IMR-90 (cell line): Measurements from ENCODE around the gene TXK. TPM values are rescaled to one million over a fixed set of nuclear protein-coding genes. Genes with fewer than 3 reads are reported as not detected.

Experiments used
- ATAC-seq: fragments of 200-7000 bp; cut with Tn5 transposase; 2 replicates; pipeline ENCODE4 v1.9.1; 2020; ENCODE audit warnings: low read depth, mild to moderate bottlenecking, moderate library complexity
- BruUV-seq: library from RNA; stranded (reverse); fragments of 400-500 nt; replicated peaks from 2 replicates; lab custom pipeline; 2021; lab: Mats Ljungman, UMichigan
- CTCF ChIA-PET: fragments of 300-600 bp; formaldehyde crosslinking; extraction: SDS; loops from one replicate; lab custom pipeline; 2021; ENCODE audit warnings: antibody characterized with exemption; lab: Yijun Ruan, JAX
- POLR2A ChIA-PET: fragments of 300-600 bp; sonication (Branson Sonifier 250); formaldehyde crosslinking; loops from one replicate; lab custom pipeline; 2022; ENCODE audit warnings: antibody characterized with exemption; ENCODE audit not compliant: unreplicated experiment; lab: Charles Lee
- DNase-seq: peaks from one replicate; pipeline ENCODE4 v3.0.0; 2013
- H2AFZ ChIP-seq: replicated peaks from 2 replicates; pipeline ENCODE3; 2013; ENCODE audit warnings: low read length, mild to moderate bottlenecking; ENCODE audit not compliant: poor library complexity
- H2AK5ac ChIP-seq: 2 replicates; pipeline ENCODE4 v1.6.1; 2013; ENCODE audit warnings: low read depth, low read length, inconsistent platforms
- H2AK9ac ChIP-seq: replicated peaks from 2 replicates; pipeline ENCODE3; 2013; ENCODE audit warnings: mild to moderate bottlenecking, low read depth, low read length, moderate library complexity; ENCODE audit not compliant: poor library complexity
- H2BK120ac ChIP-seq: 2 replicates; pipeline ENCODE4 v1.6.1; 2013; ENCODE audit warnings: low read depth, low read length, inconsistent platforms
- H2BK15ac ChIP-seq: 3 replicates; pipeline ENCODE4 v1.6.1; 2013; ENCODE audit warnings: low read depth, low read length, inconsistent platforms
- H2BK20ac ChIP-seq: 2 replicates; pipeline ENCODE4 v1.6.1; 2013; ENCODE audit warnings: low read depth, mild to moderate bottlenecking, inconsistent platforms, low read length, moderate library complexity
- H2BK5ac ChIP-seq: 2 replicates; pipeline ENCODE4 v1.6.1; 2013; ENCODE audit warnings: mild to moderate bottlenecking, low read depth, low read length, inconsistent platforms; ENCODE audit not compliant: poor library complexity, severe bottlenecking
- H3K14ac ChIP-seq: replicated peaks from 2 replicates; pipeline ENCODE4 v1.6.1; 2013; ENCODE audit warnings: low read depth, low read length, inconsistent platforms
- H3K18ac ChIP-seq: 2 replicates; pipeline ENCODE4 v1.6.1; 2013; ENCODE audit warnings: low read depth, low read length, control low read depth
- H3K23ac ChIP-seq: 2 replicates; pipeline ENCODE4 v1.6.1; 2013; ENCODE audit warnings: low read depth, low read length, inconsistent platforms
- H3K27ac ChIP-seq: 2 replicates; pipeline ENCODE4 v1.5.1; 2013; ENCODE audit warnings: mild to moderate bottlenecking, control low read depth, low read length; ENCODE audit not compliant: insufficient read depth
- H3K27me3 ChIP-seq: 2 replicates; pipeline ENCODE4 v1.6.1; 2013; ENCODE audit warnings: low read length; ENCODE audit not compliant: control insufficient read depth, insufficient read depth
- H3K36me3 ChIP-seq: 2 replicates; pipeline ENCODE4 v1.6.1; 2013; ENCODE audit warnings: low read length, mixed read lengths; ENCODE audit not compliant: control insufficient read depth, insufficient read depth
- H3K4ac ChIP-seq: 2 replicates; pipeline ENCODE4 v1.6.1; 2013; ENCODE audit warnings: low read depth, low read length, inconsistent platforms
- H3K4me1 ChIP-seq: 2 replicates; pipeline ENCODE4 v1.6.1; 2013; ENCODE audit warnings: low read length, mixed read lengths; ENCODE audit not compliant: control insufficient read depth, insufficient read depth
- H3K4me2 ChIP-seq: 2 replicates; pipeline ENCODE4 v1.6.1; 2013; ENCODE audit warnings: low read depth, mild to moderate bottlenecking, control low read depth, low read length, moderate library complexity
- H3K4me3 ChIP-seq: 2 replicates; pipeline ENCODE4 v1.5.1; 2013; ENCODE audit warnings: low read depth, mild to moderate bottlenecking, control low read depth, low read length, moderate library complexity; ENCODE audit not compliant: insufficient read depth
- H3K56ac ChIP-seq: 2 replicates; pipeline ENCODE4 v1.6.1; 2013; ENCODE audit warnings: low read length, inconsistent platforms; ENCODE audit not compliant: insufficient read depth; ENCODE audit errors: extremely low read depth
- H3K79me1 ChIP-seq, 2 experiments: 2 replicates each; pipeline ENCODE4 v1.6.1; 2013; ENCODE audit warnings: low read length in 2 of 2, inconsistent platforms in 1 of 2, low read depth in 1 of 2
- H3K9ac ChIP-seq: 2 replicates; pipeline ENCODE4 v1.6.1; 2013; ENCODE audit warnings: low read depth, low read length, control low read depth
- H3K9me1 ChIP-seq: 2 replicates; pipeline ENCODE4 v1.6.1; 2013; ENCODE audit warnings: low read length, inconsistent platforms; ENCODE audit not compliant: insufficient read depth
- H3K9me3 ChIP-seq: 2 replicates; pipeline ENCODE4 v1.6.1; 2013; ENCODE audit warnings: low read length; ENCODE audit not compliant: control insufficient read depth, insufficient read depth
- H4K20me1 ChIP-seq: 2 replicates; pipeline ENCODE4 v1.6.1; 2013; ENCODE audit warnings: low read length, inconsistent platforms; ENCODE audit not compliant: insufficient read depth
- H4K5ac ChIP-seq: 2 replicates; pipeline ENCODE4 v1.6.1; 2013; ENCODE audit warnings: mild to moderate bottlenecking, low read depth, low read length, control low read depth
- H4K8ac ChIP-seq, 2 experiments: 2 replicates each; pipeline ENCODE4 v1.6.1; 2013; ENCODE audit warnings: low read depth in 2 of 2, low read length in 2 of 2, control low read depth in 1 of 2, inconsistent platforms in 1 of 2
- H4K91ac ChIP-seq: 2 replicates; pipeline ENCODE4 v1.6.1; 2013; ENCODE audit warnings: low read depth, low read length, inconsistent platforms; ENCODE audit not compliant: insufficient read depth
- BHLHE40 ChIP-seq: fragments of 150-350 bp; IDR thresholded peaks from 2 replicates; pipeline ENCODE4 v1.6.1; 2016; ENCODE audit warnings: mild to moderate bottlenecking, low read depth, low read length
- CEBPB ChIP-seq: IDR thresholded peaks from 2 replicates; pipeline ENCODE4 v1.6.1; 2012; ENCODE audit warnings: low read depth, low read length, improper control_type of control experiment
- CTCF ChIP-seq: conservative IDR thresholded peaks from 2 replicates; pipeline ENCODE4 v1.5.1; 2012; ENCODE audit warnings: mild to moderate bottlenecking, low read depth, low read length, improper control_type of control experiment
- MAZ ChIP-seq: IDR thresholded peaks from 2 replicates; pipeline ENCODE4 v1.6.1; 2012; ENCODE audit warnings: low read depth, mild to moderate bottlenecking, low read length, improper control_type of control experiment, moderate library complexity, borderline replicate concordance
- POLR2A ChIP-seq: IDR thresholded peaks from 2 replicates; pipeline ENCODE4 v1.6.1; 2012; ENCODE audit warnings: mild to moderate bottlenecking, low read depth, low read length
- RAD21 ChIP-seq: IDR thresholded peaks from 2 replicates; pipeline ENCODE4 v1.6.1; 2012; ENCODE audit warnings: low read length, improper control_type of control experiment
- RFX5 ChIP-seq: IDR thresholded peaks from 2 replicates; pipeline ENCODE4 v1.8.0; 2012; ENCODE audit warnings: low read depth, mild to moderate bottlenecking, low read length, moderate library complexity
- SMC3 ChIP-seq: fragments of 150-350 bp; IDR thresholded peaks from 2 replicates; pipeline ENCODE4 v1.6.1; 2016; ENCODE audit warnings: low read depth, mild to moderate bottlenecking, antibody characterized with exemption, low read length, moderate library complexity
- WGBS, 2 experiments: methylation state at CpG; one replicate each; pipeline versions ENCODE4 v1.1.5 to v1.1.7; 2013; ENCODE audit warnings: missing lambda C conversion rate in 2 of 2; ENCODE audit not compliant: insufficient read length in 1 of 2; ENCODE audit errors: extremely low coverage in 2 of 2; 5-methylcytosine and 5-hydroxymethylcytosine counted together
- dilution Hi-C: fragments of 300-500 bp; cut with HindIII; formaldehyde crosslinking; loops from one replicate; pipeline ENCODE4 v1.14.3; 2018; ENCODE audit warnings: low sequenced_read_pairs; ENCODE audit not compliant: unreplicated experiment
- in situ Hi-C: fragments of 300-500 bp; cut with MboI; formaldehyde crosslinking; loops from 3 replicates; pipeline ENCODE4 v1.14.3; 2019; ENCODE audit warnings: low sequenced_read_pairs, inconsistent platforms, mixed read lengths
- intact Hi-C: fragments of 100-400 bp; cut with micrococcal nuclease; formaldehyde crosslinking; loops from 2 replicates; pipeline ENCODE4 v1.10.0; 2022
- microRNA-seq, 2 experiments: library from miRNA; stranded (forward) in 1 of 2; unstranded in 1 of 2; fragments of 10-50 nt in 1 of 2; fragments of <30 nt in 1 of 2; gene quantifications in 1 of 2; microRNA quantifications in 1 of 2; one replicate each; pipeline versions ENCODE3 to v1.1.0; 2013 to 2020; ENCODE audit not compliant: insufficient read depth in 1 of 2, insufficient read length in 1 of 2, unreplicated experiment in 1 of 2
- polyA plus RNA-seq, 3 experiments: library from polyadenylated mRNA; depleted of rRNA; stranded (reverse); fragments of >200 nt; gene quantifications; 2 replicates each; pipeline ENCODE4 v1.2.3, GENCODE V29; 2012; ENCODE audit warnings: low replicate concordance in 1 of 3
- small RNA-seq, 5 experiments: library from RNA; depleted of rRNA; stranded (forward); fragments of <200 nt; gene quantifications; one replicate each; pipeline ENCODE3, GENCODE V24; 2012
- total RNA-seq: library from RNA; depleted of rRNA; stranded (reverse); fragments of >200 nt; gene quantifications from 2 replicates; pipeline ENCODE4 v1.2.3, GENCODE V29; 2012; rRNA removed

The TXK gene
- total and polyA plus RNA-seq, 2 of the 4 experiments (the other 2 are of a cell fraction) = not detected

DNA sequence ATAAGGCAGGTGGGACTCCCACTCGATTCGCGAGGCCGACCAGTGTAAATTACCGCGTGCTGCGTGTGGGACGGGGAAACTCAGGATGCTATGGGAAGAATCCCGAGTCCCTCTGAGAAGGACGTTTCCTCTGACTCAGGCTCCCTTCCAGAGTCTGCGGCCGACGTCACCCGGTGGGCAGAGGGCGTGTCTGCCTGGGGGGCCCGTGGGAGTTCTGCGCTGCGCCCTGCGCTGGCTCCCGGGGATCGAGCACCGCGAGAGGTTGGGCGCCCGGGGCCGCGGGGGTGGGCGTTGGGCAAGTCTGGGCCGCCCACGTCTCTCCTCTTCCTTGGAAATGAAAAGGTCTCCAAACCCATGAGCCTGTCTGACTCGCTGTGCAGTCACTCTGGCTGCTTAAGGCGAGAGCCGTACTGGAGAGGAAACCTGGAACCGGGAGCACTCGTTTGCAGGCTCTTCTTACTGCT is 116.9 kb downstream of the TXK start:
- no peak overlapping the region for H2BK15ac ChIP-seq
- ATAC-seq (peak; percentile 73), DNase-seq (peak; percentile 66)
- H3K18ac ChIP-seq = no peak overlapping the region
- no peak overlapping the region for H4K8ac ChIP-seq
- no peak overlapping the region for H3K9ac ChIP-seq
- no peaks in the 10 kb centered on the region for H3K36me3 ChIP-seq
- in situ Hi-C loops (no loop called here), intact Hi-C loops (loop anchor here (5.0 kb wide), 2 partner anchors 70 to 125 kb away; no protein-coding TSS in a partner anchor), dilution Hi-C loops (no loop called here)
- no peak overlapping the region for H4K91ac ChIP-seq
- H2AK9ac ChIP-seq = peak overlapping the region; percentile 55
- no peak overlapping the region for H4K5ac ChIP-seq
- ChIA-PET POLR2A (no interaction called here), CTCF (no interaction called here)
- WGBS, 2 experiments = 1% methylated on average over 28 of the region's 35 CpGs; no CpG with 5 or more reads in 1 of the 2 experiments
- TF ChIP-seq CEBPB = peak; percentile 36; the same call in 1 of the 2 replicates
- TF ChIP-seq CTCF = no peak
- no peak for TF ChIP-seq MAZ
- no peak for TF ChIP-seq RFX5
- TF ChIP-seq RAD21 = no peak
- no peak for TF ChIP-seq BHLHE40
- TF ChIP-seq SMC3 = no peak
- peak; percentile 64 for TF ChIP-seq POLR2A
- H3K9me1 ChIP-seq = no peaks in the 10 kb centered on the region; the same call in 1 of the 2 replicates
- peak overlapping the region; percentile 83 for H3K4me2 ChIP-seq
- no peaks in the 10 kb centered on the region for H3K79me1 ChIP-seq
- peaks cover 12% of the 10 kb centered on the region for H3K27me3 ChIP-seq
- no peak overlapping the region for H2AK5ac ChIP-seq
- H2BK5ac ChIP-seq = no peak overlapping the region
- no peak overlapping the region for H3K14ac ChIP-seq
- H3K9me3 ChIP-seq = no peaks in the 10 kb centered on the region
- no peak overlapping the region for H2BK20ac ChIP-seq
- no peaks in the 10 kb centered on the region for H4K20me1 ChIP-seq
- H3K23ac ChIP-seq = no peak overlapping the region
- H3K4ac ChIP-seq = no peak overlapping the region; the same call in 1 of the 2 replicates
- H3K4me3 ChIP-seq = peak overlapping the region; percentile 44
- H3K27ac ChIP-seq = no peak overlapping the region
- H3K56ac ChIP-seq = no peak overlapping the region
- H3K4me1 ChIP-seq = no peaks in the 10 kb centered on the region
- no TSS peak for BruUV-seq
- H2AFZ ChIP-seq = peak overlapping the region; percentile 96
- no peak overlapping the region for H2BK120ac ChIP-seq

Small RNA genes within 50 kb of the gene (microRNA-seq; reads per million reads assigned to microRNA genes)
- gene RF00019 (ENCODE audit: insufficient read depth, insufficient read length) (not detected), gene RF00026 (ENCODE audit: insufficient read depth, insufficient read length) (not detected), gene RNU6-838P (ENCODE audit: insufficient read depth, insufficient read length) (not detected)

Small RNA genes within 50 kb of the gene (small RNA-seq; reads per million reads assigned to genes)
- gene RF00019 (0 reads per million in 5 experiments), gene RF00026 (0 reads per million in 5 experiments), gene RNU6-838P (0 to 1.2 (median 0) reads per million in 5 experiments)

Other genes starting within 250 kb of the TXK start
- 21.9 and 23.1 TPM in 2 replicates for gene NFXL1, start 219.7 kb downstream of the TXK start, total RNA-seq
- 11.7 and 13.9 TPM in 2 replicates for gene NFXL1, start 219.7 kb downstream of the TXK start, polyA plus RNA-seq (2012; rRNA removed)
- not detected in 2 replicates for gene CNGA1, start 117.6 kb downstream of the TXK start, total RNA-seq
- gene CNGA1, start 117.6 kb downstream of the TXK start, polyA plus RNA-seq (2012; rRNA removed) = not detected in 2 replicates
- gene NIPAL1, start 117.5 kb downstream of the TXK start, total RNA-seq = 1.1 TPM in 2 replicates
- gene NIPAL1, start 117.5 kb downstream of the TXK start, polyA plus RNA-seq (2012; rRNA removed) = 0.89 and 0.93 TPM in 2 replicates
- gene TEC, start 135.6 kb upstream of the TXK start, total RNA-seq = 0.54 and 1.1 TPM in 2 replicates
- gene TEC, start 135.6 kb upstream of the TXK start, polyA plus RNA-seq (2012; rRNA removed) = 0.16 and 0.39 TPM in 2 replicates
- 23.3 and 32.2 TPM in 2 replicates for gene SLAIN2, start 207.3 kb upstream of the TXK start, total RNA-seq
- gene SLAIN2, start 207.3 kb upstream of the TXK start, polyA plus RNA-seq (2012; rRNA removed) = 42.3 and 53.0 TPM in 2 replicates